ENCODE data around the gene ACVR2A.

ACVR2A gene

GRCh38 chr2:147844697-147845410, at the start of gene ACVR2A:
Gene ACVR2A (plus strand): TSS chr2:147845029. CDS start chr2:147845153, 124 bp downstream.
- TF ChIP-seq CTCF (IDR thresholded peaks at IDR 0.05; ENCODE audit: low read depth, low read length) = no peak
- no peak for DNase-seq (ENCODE audit: extremely low read depth, low read depth)

DNA sequence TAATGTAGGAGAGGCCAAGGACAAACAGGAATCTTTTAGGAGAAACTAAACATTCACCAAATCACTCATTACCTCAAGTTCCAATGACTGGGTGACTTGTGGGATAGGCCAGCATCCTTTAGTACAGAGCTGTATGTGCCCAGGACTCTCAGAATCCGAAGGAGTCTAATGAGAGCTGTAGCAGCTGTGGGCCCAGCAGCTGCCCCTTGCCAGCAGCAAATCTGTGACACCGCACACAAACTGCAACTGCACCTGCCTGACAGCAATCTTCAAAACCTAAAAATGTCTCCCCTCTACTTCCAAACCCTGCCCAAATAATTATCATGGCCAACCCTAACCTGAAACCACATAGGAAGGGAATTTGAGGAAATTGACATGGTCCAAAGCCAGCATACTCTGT, 44.5 kb upstream of the ACVR2A start:
- no peak for TF ChIP-seq CTCF (IDR thresholded peaks at IDR 0.05; ENCODE audit: low read depth, low read length)
- DNase-seq (ENCODE audit: extremely low read depth, low read depth) = no peak

DNA sequence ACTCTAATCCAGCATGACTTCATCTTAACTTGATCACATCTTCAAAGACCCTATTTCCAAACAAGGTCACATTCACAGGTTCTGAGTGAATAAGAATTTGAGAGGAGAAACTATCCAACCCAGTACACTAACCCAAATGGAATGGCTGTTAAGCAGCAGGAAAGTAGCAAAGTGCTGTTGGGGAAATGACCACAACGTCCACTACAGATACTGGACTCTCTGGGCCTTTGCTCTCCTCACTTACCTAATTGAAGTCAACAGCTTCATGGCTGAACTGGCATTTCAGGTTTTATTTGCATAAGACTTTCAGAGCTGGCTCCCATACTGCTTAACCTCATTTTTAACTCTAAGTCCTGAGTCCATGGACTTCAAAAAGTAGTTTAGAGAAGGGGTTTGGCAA, 38.0 kb upstream of the ACVR2A start:
- TF ChIP-seq CTCF (IDR thresholded peaks at IDR 0.05; ENCODE audit: low read depth, low read length) = no peak
- no peak for DNase-seq (ENCODE audit: extremely low read depth, low read depth)

- TF ChIP-seq CTCF (IDR thresholded peaks at IDR 0.05; ENCODE audit: low read depth, low read length) = no peak
- no peak for DNase-seq (ENCODE audit: extremely low read depth, low read depth)
These were observed 36.3 kb upstream of the ACVR2A start for GRCh38 chr2:147808520-147808919.

DNA sequence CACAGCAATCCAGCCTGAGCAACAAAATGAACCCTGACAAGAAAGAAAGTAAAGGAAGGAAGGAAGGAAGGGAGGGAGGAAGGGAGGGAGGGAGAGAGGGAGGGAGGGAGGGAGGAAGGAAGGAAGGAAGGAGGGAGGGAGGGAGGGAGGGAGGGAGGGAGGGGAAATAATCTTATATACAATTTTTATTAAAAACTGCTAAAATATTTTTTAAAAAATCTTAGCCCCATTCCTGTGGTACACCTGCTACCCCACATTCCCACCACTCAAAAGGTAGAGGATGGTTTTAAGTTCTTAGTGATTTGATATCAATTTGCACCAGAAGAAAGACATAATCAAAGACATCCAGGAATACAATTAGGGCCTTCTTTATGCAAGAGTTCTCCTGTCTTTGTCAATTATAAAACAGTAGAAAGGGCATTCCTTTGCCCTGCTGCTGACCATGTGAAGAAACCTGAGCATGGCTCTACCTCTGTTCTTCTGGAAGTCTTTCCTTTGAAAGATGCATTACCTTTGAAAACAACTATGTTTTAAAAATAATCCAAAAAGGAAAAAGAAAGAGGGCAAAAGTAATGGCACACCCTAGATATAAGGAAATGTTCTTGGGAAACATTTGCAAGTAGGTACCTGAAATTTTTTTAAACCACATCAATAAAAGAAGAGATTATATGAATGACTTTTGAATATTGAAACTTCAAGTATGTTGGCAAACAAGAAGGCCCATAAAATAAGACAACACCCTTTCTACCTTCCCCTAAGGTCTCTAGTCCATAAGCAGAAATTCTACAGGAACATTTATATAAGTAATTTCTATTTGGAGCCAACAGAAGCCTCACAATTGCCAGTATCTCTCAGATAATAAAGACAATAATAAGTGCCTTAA, 33.7 kb upstream of the ACVR2A start:
- no peak for TF ChIP-seq CTCF (IDR thresholded peaks at IDR 0.05; ENCODE audit: low read depth, low read length)

GRCh38 chr2:147818741-147819140, 26.1 kb upstream of the ACVR2A start:
- TF ChIP-seq CTCF (IDR thresholded peaks at IDR 0.05; ENCODE audit: low read depth, low read length) = no peak
- DNase-seq (ENCODE audit: extremely low read depth, low read depth) = no peak

More for the DNA sequence above, 33.7 kb upstream of the ACVR2A start:
- no peak for DNase-seq (ENCODE audit: extremely low read depth, low read depth)

DNA sequence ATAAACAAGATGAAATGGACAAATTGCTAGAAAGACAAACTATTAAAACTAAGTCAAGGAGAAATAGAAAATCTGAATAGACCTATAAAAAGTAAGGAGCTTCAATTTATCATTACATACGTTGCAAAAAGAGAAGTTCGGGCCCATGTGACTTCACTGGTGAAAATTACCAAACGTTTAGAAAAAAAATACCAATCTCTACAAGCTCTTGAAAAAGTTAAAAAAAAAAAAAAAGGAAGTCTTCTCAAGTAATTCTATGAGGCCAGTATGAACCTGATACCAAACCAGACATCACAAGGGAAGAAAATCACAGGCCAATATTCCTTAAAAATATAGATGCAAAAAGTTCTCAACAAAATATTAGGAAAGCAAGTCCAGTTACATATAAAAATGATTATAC, 20.2 kb upstream of the ACVR2A start:
- DNase-seq (ENCODE audit: extremely low read depth, low read depth) = no peak
- no peak for TF ChIP-seq CTCF (IDR thresholded peaks at IDR 0.05; ENCODE audit: low read depth, low read length)

Data from AG09319 (cell line).